Fibroblast of mammary gland (primary cell): Measurements from ENCODE around the gene CLEC14A.

Experiments
- DNase-seq: peaks from one replicate; pipeline ENCODE4 v3.0.0-alpha.2; 2010; ENCODE audit warnings: low read depth
- H3K4me3 ChIP-seq: 2 replicates; pipeline ENCODE4 v1.5.1; 2011; ENCODE audit warnings: low read depth, mild to moderate bottlenecking, low read length, moderate library complexity; ENCODE audit not compliant: control insufficient read depth
- TF ChIP-seq, protein P1 (sequence below): conservative IDR thresholded peaks from 2 replicates; pipeline ENCODE4 v1.5.1; 2011; ENCODE audit warnings: low read depth, low read length, inconsistent platforms; ENCODE audit not compliant: control insufficient read depth, insufficient read depth

CLEC14A gene

GRCh38 chr14:38207736-38208617 is 47.9 kb downstream of the CLEC14A start, which contains the start of gene SSTR1:
TSS of gene SSTR1 (plus strand) at chr14:38207904. CDS start at chr14:38209390, 1,486 bp downstream.
- peak within 1 kb of the TSS; percentile 37 for H3K4me3 ChIP-seq
- TF ChIP-seq, protein P1, sequence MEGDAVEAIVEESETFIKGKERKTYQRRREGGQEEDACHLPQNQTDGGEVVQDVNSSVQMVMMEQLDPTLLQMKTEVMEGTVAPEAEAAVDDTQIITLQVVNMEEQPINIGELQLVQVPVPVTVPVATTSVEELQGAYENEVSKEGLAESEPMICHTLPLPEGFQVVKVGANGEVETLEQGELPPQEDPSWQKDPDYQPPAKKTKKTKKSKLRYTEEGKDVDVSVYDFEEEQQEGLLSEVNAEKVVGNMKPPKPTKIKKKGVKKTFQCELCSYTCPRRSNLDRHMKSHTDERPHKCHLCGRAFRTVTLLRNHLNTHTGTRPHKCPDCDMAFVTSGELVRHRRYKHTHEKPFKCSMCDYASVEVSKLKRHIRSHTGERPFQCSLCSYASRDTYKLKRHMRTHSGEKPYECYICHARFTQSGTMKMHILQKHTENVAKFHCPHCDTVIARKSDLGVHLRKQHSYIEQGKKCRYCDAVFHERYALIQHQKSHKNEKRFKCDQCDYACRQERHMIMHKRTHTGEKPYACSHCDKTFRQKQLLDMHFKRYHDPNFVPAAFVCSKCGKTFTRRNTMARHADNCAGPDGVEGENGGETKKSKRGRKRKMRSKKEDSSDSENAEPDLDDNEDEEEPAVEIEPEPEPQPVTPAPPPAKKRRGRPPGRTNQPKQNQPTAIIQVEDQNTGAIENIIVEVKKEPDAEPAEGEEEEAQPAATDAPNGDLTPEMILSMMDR: no peak
- peak; percentile 18 for DNase-seq

DNA sequence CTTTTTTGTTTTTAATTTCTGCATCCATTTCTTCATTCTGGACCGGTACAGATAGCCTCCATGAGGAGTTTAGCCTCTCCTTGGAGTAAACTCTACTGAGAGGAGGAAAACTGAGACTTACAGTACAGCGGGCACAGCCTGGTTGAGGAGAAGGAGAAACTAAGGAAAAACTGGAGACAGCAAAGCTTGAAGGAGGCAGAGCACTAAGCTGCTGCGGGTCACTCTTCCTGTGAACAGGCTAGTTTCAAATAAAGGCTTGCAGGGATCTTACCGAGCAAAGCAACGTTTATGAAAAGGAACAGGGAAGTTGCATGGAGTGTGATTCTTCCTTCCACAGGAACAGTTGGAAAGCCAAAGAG is 48.5 kb downstream of the CLEC14A start:
- TF ChIP-seq, protein P1: no peak
- no peak overlapping the region for H3K4me3 ChIP-seq
- no peak for DNase-seq

DNA sequence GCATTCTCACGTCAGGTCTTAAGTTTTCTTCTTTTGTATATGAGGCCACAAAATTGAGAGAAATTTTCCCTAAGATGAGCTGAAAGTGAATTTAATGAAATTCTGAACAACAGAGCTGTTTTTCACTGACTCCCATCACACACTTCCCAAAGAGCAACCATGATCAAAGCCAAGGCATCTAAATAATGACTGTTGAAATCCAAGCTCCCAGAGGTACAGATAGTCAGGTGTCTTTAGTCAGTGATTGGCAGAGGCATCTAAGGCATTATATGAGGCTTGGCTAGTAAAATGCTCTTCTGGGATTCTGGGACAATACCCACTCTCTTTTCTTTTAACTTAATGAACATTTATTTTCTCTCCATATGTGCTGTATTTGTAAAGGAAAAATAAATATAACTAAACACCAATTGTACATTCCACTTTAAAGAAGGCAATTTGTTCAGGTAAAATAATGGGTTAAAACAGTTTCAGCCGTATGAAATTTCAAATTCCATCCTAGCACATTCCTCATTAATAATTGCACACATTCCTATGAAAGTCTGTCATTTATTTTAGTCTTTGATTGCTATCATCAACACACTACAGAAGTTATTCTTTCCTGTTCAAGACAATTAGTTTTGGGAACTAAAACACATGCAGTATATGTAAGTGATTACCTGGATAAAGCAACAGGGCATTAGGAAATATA is 49.1 kb downstream of the CLEC14A start:
- DNase-seq: no peak
- TF ChIP-seq, protein P1: no peak
- H3K4me3 ChIP-seq: no peak overlapping the region

DNA sequence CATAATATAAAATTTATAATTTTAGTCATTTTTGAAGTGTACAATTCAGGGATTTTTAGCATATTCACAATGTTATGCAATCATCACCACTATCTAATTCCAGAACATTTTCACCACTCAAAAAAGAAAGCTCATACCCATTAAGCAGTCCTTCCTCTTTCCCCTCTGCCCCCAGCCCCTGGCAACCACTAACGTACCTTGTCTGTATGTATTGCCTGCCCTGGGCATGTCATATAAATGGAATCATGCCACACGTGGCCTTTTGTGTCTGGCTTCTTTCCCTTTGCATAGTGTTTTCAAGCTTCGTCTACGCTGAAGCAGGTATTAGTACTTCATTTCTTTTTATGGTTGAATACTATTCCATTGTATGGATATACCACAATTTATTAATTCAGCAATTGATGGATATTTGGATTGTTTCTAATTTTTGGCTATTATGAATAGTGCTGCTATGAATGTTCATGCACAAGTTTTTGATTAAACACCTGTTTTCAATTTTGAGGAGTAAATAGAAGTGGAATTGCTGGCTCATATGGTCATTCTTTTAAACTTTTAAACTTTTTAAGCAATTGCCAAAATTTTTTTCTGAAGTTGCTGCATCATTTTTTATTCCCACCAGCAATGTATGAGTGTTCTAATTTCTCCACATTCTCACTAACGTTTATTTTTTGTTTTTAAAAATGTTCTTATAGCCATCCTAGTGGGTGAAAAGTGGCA is 49.8 kb downstream of the CLEC14A start:
- peak; percentile 25 for DNase-seq
- TF ChIP-seq, protein P1: no peak

DNA sequence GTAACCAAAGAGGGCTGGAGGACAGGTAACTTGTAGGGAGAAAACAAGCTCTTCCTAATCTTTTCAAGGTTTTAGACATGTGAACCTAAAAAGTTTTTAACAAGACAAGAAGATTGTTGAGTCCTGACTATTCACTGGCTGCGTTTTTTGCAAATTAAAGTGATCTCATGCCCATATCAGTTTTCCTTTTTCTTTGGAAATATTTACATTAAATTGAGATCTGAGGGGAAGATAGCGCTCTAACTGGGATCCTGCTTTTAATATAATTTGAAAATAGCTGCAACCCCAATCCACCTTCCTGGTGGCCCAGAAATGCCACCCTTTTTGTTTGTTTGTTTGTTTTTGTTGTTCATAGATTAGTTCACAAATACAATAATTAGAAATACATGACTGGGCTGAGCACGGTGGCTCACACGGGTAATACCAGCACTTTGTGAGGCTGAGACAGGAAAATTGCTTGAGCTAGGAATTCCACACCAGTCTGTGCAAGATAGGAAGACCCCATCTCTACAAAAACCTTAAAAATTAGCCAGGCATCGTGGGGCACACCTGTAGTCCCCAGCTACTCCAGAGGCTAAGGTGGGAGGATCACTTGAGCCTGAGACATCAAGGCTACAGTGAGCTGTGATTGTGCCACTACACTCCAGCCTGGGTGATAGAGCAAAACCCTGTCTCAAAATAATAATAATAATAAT is 50.6 kb downstream of the CLEC14A start:
- TF ChIP-seq, protein P1: no peak
- DNase-seq: no peak
- no peak overlapping the region for H3K4me3 ChIP-seq

More for the DNA sequence above, 49.8 kb downstream of the CLEC14A start:
- H3K4me3 ChIP-seq: no peak overlapping the region

- TF ChIP-seq, protein P1: no peak
- DNase-seq: no peak
- no peak overlapping the region for H3K4me3 ChIP-seq
Observed at GRCh38 chr14:38204719-38205115, 51.2 kb downstream of the CLEC14A start.
